ENCODE measurements around the gene RHOF. TPM values are rescaled to one million over a fixed set of nuclear protein-coding genes. Genes with fewer than 3 reads are reported as not detected.
A peak's percentile ranks its signal among the peaks of the same experiment; 100 is the strongest.

The RHOF gene
- total and polyA plus RNA-seq, 2 of the 13 experiments (the other 11 are each of a cell fraction or from before 2014, with no cell fraction given), result 14.6 to 32.2 TPM

- 0 out of 2 replicates have a peak, but pooled peaks have one; percentile 18 for TF ChIP-seq IRF9 (CRISPR knock-in tag; IDR thresholded peaks at IDR 0.05; ENCODE audit: borderline replicate concordance)
- TF ChIP-seq ZNF251 (CRISPR knock-in tag; IDR thresholded peaks at IDR 0.05), result no peak
- peak; percentile 85; the same call in 1 of the 2 replicates for TF ChIP-seq HOXA9 (CRISPR knock-in tag; IDR thresholded peaks at IDR 0.05; ENCODE audit: borderline replicate concordance)
- peak; percentile 92 for TF ChIP-seq ZBED4 (CRISPR knock-in tag; IDR thresholded peaks at IDR 0.05; ENCODE audit: borderline replicate concordance)
- TF ChIP-seq ZBTB42 (CRISPR knock-in tag; IDR thresholded peaks at IDR 0.05), result peak; percentile 66; the same call in 1 of the 2 replicates
- peak; percentile 67; the same call in 1 of the 2 replicates for TF ChIP-seq FOXK1 (CRISPR knock-in tag; IDR thresholded peaks at IDR 0.05; ENCODE audit: borderline replicate concordance, low read depth)
- TF ChIP-seq NFYC (CRISPR knock-in tag; IDR thresholded peaks at IDR 0.05), result peak; percentile 76
- TF ChIP-seq SETDB1 (CRISPR knock-in tag; IDR thresholded peaks at IDR 0.05; ENCODE audit: borderline replicate concordance), result no peak
- TF ChIP-seq ZBTB10 (CRISPR knock-in tag; IDR thresholded peaks at IDR 0.05; ENCODE audit: borderline replicate concordance), result peak; percentile 99
- TF ChIP-seq HCFC1 (IDR thresholded peaks at IDR 0.05; ENCODE audit: low read depth, low read length), result no peak
- TF ChIP-seq ZMYM2 (CRISPR knock-in tag; IDR thresholded peaks at IDR 0.05), result peak; percentile 85
- TF ChIP-seq TAF15 (IDR thresholded peaks at IDR 0.05; ENCODE audit: low read depth, low read length, poor library complexity, severe bottlenecking), result no peak
- TF ChIP-seq ZFP36 (IDR thresholded peaks at IDR 0.05; ENCODE audit: borderline replicate concordance, low read depth, low read length, partially characterized antibody), result no peak
- no peak for TF ChIP-seq ZFP36L2 (CRISPR knock-in tag; IDR thresholded peaks at IDR 0.05)
- TF ChIP-seq ZNF17 (CRISPR knock-in tag; IDR thresholded peaks at IDR 0.05), result no peak
- TF ChIP-seq ZNF580 (CRISPR knock-in tag; IDR thresholded peaks at IDR 0.05; ENCODE audit: borderline replicate concordance, low read depth), result peak; percentile 57; the same call in 1 of the 2 replicates
- no peak for TF ChIP-seq HNRNPK (IDR thresholded peaks at IDR 0.05; ENCODE audit: low read depth, low read length, poor library complexity, severe bottlenecking)
- TF ChIP-seq ZIK1 (CRISPR knock-in tag; IDR thresholded peaks at IDR 0.05; ENCODE audit: borderline replicate concordance, low read depth), result peak; percentile 63; the same call in 1 of the 2 replicates
- peak; percentile 67; the same call in 1 of the 2 replicates for TF ChIP-seq ZSCAN29 (CRISPR knock-in tag; conservative IDR thresholded peaks at IDR 0.05)
- no peak; the same call in 1 of the 2 replicates for TF ChIP-seq ZNF598 (CRISPR knock-in tag; IDR thresholded peaks at IDR 0.05; ENCODE audit: borderline replicate concordance)
- TF ChIP-seq ZNF557 (CRISPR knock-in tag; IDR thresholded peaks at IDR 0.05), result no peak
These were observed 498 bp upstream of the RHOF start (continued) for GRCh38 chr12:121793838-121794533.

Data from HepG2 (cell line).